Coronary artery (tissue), 2 donors: ENCODE results near the gene GEMIN7.

Experiments
- DNase-seq: peaks from one replicate; pipeline ENCODE4 v3.0.0-alpha.2; 2017; ENCODE audit warnings: low spot score
- H3K27ac ChIP-seq, 2 donors: fragments of 200-600 bp; sonication (generic); one replicate each; pipeline ENCODE4 v1.5.1; 2016 to 2019
- H3K4me3 ChIP-seq: fragments of 200-600 bp; sonication (generic); 2 replicates; pipeline ENCODE4 v1.5.1; 2016; ENCODE audit warnings: mild to moderate bottlenecking, moderate library complexity
- CTCF ChIP-seq: fragments of 200-600 bp; sonication (generic); IDR thresholded peaks from one replicate; pipeline ENCODE4 v1.5.1; 2019; ENCODE audit warnings: antibody characterized with exemption

Gene GEMIN7

GRCh38 chr19:45130236-45130635 lies 51.2 kb downstream of the GEMIN7 start:
- H3K4me3 ChIP-seq, result no peak overlapping the region
- DNase-seq, result no peak
- TF ChIP-seq CTCF, result no peak
- no peak overlapping the region for H3K27ac ChIP-seq

- H3K27ac ChIP-seq, result no peak overlapping the region
- no peak overlapping the region for H3K4me3 ChIP-seq
- DNase-seq, result no peak
- TF ChIP-seq CTCF, result no peak
Measured at GRCh38 chr19:45130888-45131615, 52.0 kb downstream of the GEMIN7 start.

GRCh38 chr19:45133661-45134060 lies 54.6 kb downstream of the GEMIN7 start:
- Histone ChIP-seq H3K27ac (no peak overlapping the region), H3K4me3 (no peak overlapping the region)
- DNase-seq, result no peak
- no peak for TF ChIP-seq CTCF

GRCh38 chr19:45135176-45135885 lies 56.3 kb downstream of the GEMIN7 start:
- no peak for TF ChIP-seq CTCF
- no peak for DNase-seq
- no peak overlapping the region for H3K27ac ChIP-seq
- H3K4me3 ChIP-seq, result no peak overlapping the region

GRCh38 chr19:45136507-45137178 lies 57.6 kb downstream of the GEMIN7 start:
- Histone ChIP-seq H3K27ac (no peak overlapping the region), H3K4me3 (no peak overlapping the region)
- no peak for DNase-seq
- no peak for TF ChIP-seq CTCF

GRCh38 chr19:45137179-45137761 lies 58.2 kb downstream of the GEMIN7 start:
- Histone ChIP-seq H3K27ac (no peak overlapping the region), H3K4me3 (no peak overlapping the region)
- DNase-seq, result no peak
- TF ChIP-seq CTCF, result no peak
